HG02798 (cell line): ENCODE measurements around the gene PTGER2.
A peak's percentile ranks its signal among the peaks of the same experiment; 100 is the strongest.

ENCODE experiments used
- ATAC-seq: cut with Tn5 transposase; IDR thresholded peaks from one replicate; pipeline ENCODE4 v1.9.1; 2021; ENCODE audit warnings: mild to moderate bottlenecking; ENCODE audit not compliant: unreplicated experiment, poor library complexity

PTGER2 gene, protein sequence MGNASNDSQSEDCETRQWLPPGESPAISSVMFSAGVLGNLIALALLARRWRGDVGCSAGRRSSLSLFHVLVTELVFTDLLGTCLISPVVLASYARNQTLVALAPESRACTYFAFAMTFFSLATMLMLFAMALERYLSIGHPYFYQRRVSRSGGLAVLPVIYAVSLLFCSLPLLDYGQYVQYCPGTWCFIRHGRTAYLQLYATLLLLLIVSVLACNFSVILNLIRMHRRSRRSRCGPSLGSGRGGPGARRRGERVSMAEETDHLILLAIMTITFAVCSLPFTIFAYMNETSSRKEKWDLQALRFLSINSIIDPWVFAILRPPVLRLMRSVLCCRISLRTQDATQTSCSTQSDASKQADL

GRCh38 chr14:52313903-52314594 is at the start of gene PTGER2:
Gene PTGER2, plus strand, starts transcription at chr14:52314312. Its CDS starts 237 bp downstream, at chr14:52314549.
- ATAC-seq = peak; percentile 59

- ATAC-seq = no peak
These were observed 48.9 kb upstream of the PTGER2 start for GRCh38 chr14:52265253-52265652.

GRCh38 chr14:52266179-52266578 is 47.9 kb upstream of the PTGER2 start:
- ATAC-seq = no peak

DNA sequence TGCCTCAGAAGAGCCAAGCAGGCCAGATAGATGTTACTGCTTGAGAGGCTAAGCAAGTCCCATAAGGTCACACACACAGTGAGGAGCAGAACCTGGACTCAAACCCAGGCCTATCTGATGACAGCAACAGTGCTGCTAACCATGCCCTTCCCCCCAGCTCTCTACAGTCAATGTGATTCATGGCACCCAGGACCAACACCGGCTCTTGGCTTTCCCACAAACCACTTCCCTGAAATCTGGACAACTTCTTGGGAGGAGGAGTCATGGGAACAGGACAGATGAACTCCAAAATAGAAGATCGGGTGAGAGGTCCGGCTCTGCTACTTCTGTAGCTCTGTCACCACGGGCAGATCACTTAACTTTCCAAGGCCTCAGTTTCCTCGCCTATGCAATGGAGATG is 47.3 kb upstream of the PTGER2 start:
- no peak for ATAC-seq

DNA sequence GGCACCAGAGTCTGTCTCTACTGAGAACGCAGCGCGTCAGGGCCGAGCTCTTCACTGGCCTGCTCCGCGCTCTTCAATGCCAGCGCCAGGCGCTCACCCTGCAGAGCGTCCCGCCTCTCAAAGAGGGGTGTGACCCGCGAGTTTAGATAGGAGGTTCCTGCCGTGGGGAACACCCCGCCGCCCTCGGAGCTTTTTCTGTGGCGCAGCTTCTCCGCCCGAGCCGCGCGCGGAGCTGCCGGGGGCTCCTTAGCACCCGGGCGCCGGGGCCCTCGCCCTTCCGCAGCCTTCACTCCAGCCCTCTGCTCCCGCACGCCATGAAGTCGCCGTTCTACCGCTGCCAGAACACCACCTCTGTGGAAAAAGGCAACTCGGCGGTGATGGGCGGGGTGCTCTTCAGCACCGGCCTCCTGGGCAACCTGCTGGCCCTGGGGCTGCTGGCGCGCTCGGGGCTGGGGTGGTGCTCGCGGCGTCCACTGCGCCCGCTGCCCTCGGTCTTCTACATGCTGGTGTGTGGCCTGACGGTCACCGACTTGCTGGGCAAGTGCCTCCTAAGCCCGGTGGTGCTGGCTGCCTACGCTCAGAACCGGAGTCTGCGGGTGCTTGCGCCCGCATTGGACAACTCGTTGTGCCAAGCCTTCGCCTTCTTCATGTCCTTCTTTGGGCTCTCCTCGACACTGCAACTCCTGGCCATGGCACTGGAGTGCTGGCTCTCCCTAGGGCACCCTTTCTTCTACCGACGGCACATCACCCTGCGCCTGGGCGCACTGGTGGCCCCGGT is 46.4 kb upstream of the PTGER2 start, which contains the start of gene PTGDR:
Gene PTGDR, plus strand, starts transcription at position 198 of the 778 bp plus-strand sequence. Its CDS starts 117 bp downstream, at position 315.
- no peak for ATAC-seq

DNA sequence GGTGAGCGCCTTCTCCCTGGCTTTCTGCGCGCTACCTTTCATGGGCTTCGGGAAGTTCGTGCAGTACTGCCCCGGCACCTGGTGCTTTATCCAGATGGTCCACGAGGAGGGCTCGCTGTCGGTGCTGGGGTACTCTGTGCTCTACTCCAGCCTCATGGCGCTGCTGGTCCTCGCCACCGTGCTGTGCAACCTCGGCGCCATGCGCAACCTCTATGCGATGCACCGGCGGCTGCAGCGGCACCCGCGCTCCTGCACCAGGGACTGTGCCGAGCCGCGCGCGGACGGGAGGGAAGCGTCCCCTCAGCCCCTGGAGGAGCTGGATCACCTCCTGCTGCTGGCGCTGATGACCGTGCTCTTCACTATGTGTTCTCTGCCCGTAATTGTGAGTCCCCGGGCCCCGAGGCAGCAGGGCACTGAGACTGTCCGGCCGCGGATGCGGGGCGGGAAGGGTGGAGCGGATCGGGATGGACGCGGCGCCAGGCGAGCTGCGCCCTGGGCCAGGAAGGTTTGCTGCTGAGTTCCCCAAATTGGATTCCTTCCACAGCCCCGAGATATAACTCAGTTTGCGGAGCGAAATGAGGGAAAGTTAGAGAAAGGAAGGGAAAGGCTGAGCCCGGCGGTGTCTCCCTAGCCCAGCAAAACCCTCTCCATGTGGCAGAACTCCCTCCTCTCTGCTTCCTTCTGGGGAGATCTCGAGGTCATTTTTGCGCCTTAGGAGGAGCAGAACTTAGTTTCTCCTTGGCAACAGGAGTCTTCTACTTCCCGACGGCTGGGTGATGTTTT is 45.6 kb upstream of the PTGER2 start:
- ATAC-seq = no peak

DNA sequence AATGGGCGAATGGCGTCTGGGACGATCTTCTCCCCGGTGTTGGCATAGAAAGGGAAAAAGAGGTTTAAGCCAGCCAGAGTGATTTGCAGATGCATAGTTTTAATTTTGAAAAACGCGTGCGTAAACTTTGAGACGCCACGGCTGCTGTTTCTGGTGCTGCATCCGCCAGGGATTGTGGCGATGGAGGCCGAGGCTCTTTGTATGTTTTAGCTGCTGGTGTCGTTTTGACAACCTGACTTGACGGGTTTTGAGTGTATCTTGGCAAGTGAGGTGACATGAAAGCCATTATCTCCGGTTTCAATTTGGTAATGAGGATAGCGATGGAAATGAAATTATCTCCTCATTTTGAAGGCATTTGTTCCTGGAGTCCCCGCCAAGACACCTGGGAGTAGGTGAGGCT is 45.0 kb upstream of the PTGER2 start:
- ATAC-seq = no peak

GRCh38 chr14:52269982-52270381 is 44.1 kb upstream of the PTGER2 start:
- ATAC-seq = no peak

- no peak for ATAC-seq
These were observed 42.6 kb upstream of the PTGER2 start for GRCh38 chr14:52271538-52271937.

DNA sequence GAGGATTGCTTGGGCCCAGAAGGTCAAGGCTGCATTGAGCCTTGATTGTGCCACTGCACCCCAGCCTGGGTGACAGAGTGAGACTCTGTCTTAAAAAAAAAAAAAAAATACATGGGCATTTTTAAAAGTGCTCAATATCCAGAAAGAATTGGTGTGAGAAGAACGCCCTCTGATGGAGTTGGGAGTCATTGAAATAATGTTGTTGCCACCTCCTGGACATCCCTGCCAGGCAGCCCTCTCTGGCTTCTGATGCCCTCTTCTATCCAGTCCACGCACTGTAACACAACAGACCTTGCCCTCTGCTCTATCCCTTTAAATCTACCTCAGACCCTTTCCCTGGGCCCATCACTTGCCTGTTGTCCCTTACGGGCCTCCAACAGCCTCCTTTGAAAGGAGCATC is 41.7 kb upstream of the PTGER2 start:
- ATAC-seq = no peak

DNA sequence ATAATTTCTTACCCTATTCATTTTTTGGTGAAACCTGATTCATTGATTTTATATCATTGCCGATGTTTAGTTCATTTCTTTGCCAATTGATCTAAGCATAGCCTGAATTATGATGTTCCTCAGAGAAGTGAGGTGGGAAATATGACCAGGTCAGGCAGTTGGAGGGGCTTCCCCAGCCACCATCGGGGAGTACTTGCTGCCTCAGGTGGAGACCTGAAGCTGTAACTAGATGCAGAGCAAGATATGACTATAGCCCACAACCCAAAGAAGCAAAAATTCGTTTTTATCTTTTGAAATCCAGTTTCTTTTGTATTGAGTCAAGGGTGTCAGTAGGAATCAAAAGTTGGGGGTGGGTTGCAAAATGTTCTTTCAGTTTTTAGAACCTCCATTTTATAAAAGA is 38.7 kb upstream of the PTGER2 start:
- no peak for ATAC-seq

- no peak for ATAC-seq
These were observed 36.6 kb upstream of the PTGER2 start for GRCh38 chr14:52277552-52277951.

- ATAC-seq = no peak
These were observed 34.7 kb upstream of the PTGER2 start for GRCh38 chr14:52279408-52279807.

DNA sequence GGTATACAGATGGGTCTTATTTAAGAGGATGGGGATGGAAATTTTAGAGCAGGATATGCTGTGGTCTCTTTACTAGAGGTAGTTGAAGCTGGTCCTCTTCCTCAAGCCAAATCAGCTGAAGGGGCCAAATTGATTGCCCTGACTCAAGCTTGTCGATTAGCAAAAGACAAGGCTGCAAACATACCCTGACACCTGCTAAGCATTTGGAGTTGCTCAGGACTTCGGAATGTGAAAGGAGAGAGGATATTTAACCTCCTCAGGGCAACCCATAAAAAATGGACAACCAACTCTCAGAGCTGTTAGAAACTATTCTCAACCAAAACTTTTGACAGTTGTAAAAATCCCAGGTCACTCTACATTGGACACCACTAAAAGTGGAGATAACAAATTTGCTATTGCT is 31.0 kb upstream of the PTGER2 start:
- no peak for ATAC-seq

DNA sequence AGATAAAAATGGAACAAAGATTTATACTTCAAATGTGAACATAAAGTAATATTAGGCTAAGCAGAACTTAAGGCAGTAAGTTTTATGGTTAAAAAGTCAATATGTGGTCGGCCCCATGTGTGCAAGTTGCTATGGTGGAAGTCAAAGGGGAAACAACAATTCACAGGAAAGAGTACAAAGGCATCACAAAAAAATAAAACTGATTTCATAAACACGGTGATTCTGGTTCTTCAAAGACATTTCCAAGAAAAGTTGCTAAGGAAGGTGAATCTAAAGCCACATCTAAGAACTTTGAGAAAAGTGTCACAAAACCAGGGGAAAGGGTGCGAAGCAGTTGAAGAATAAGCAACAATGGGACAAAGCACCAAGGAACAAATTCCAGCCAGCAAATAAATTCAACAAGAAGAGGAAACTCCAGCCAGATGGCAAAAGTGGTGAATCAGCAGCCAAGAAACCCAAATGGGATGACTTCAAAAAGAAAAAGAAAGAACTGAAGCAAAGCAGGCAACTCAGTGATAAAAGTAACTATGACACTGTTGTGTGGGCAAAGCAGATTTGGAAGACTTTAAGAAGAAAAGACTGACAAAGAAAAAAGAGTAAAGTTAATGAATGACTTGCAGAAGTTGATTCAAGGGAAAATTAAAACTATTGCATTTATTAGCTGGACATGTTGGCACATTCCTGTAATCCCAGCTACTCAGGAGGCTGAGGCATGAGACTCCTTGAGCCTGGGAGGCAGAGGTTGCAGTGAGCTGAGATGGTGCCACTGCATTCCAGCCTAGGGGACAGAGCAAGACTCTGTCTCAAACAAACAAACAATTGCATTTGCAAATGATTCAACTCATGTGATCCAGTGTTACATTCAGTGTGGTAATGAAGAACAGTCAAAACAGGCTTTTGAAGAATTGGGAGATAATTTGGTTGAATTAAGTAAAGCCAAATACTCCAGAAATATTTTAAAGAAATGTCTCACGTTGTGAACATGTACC is 27.2 kb upstream of the PTGER2 start:
- no peak for ATAC-seq

DNA sequence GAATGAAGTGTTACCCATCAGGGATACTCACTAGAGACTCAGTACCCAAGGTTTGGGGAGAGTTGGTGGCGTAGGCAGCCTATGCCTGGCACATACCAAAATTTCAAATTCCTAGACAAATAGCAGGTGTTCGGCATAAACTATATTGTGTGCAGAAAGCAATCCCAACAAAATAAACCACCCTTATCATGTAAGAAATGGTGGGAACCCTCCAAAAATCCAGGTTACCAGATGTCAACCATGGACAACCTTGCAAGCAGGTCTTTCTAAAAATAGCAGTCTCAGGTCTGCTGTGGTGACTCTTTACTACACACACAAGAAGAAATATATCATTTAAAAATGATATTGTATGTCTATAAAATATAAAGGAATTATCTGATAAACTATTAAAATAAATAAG is 17.7 kb upstream of the PTGER2 start:
- no peak for ATAC-seq

GRCh38 chr14:52298795-52299194 is 15.3 kb upstream of the PTGER2 start:
- ATAC-seq = no peak

DNA sequence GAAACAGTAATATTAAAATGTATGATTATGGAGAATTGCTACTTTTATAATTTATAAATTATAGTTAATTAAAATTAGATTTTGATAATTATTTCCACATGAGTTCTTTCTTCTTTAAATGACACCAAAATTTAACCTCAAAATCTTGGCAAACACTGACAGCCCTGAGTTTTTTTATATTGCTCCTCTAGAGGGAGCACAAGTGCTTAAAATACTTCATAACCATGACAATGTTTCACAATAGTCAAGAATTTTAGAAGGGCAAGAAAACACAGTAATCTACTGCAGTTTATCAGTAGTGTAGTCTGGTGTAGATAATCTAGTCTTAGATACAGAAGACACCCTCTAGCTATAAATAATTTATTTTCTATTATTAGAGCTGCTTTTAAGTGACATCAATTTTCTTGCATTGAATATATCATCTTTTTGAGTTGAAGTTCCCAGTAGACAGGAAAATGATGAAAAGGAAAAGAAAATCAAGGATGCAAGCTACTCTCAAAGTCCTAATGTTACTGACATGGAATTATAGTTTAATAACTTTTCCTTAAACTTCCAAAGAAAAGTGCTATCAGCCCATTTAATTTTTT is 14.3 kb upstream of the PTGER2 start:
- peak; percentile 50 for ATAC-seq

DNA sequence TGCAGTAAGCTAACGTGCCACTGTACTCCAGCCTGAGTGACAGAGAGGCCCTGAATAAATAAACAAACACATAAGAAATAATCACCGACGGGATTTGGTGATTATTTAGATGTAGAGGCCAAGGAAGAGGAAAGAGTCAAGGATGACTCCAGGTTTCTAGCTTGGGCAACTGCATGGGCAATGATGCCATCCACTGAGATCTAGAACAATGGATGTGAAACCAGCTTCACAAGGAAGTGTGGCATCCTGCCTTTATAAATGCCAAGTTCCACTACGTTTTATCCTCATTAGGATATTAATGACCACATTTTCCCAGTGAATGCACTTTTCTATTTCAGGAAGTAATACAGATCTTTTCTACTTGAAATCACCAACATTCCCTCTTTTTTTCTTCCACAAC is 10.9 kb upstream of the PTGER2 start:
- no peak for ATAC-seq
